H1 (cell line): ENCODE data around the gene COL4A1.

Source experiments
- BACH1 ChIP-seq: IDR thresholded peaks from 2 replicates; pipeline ENCODE4 v1.6.1; 2012; ENCODE audit warnings: low read length, improper control_type of control experiment
- EP300 ChIP-seq, 2 experiments: IDR thresholded peaks; 1 replicate in 1 of 2; 2 replicates in 1 of 2; pipeline ENCODE4 v1.6.1; 2011 to 2012; ENCODE audit warnings: low read depth in 2 of 2, low read length in 2 of 2, mild to moderate bottlenecking in 2 of 2, borderline replicate concordance in 1 of 2, inconsistent platforms in 1 of 2, moderate library complexity in 1 of 2
- EZH2 ChIP-seq: fragments of 200-600 bp; sonication (generic); IDR thresholded peaks from 2 replicates; pipeline ENCODE4 v1.7.1; 2012; ENCODE audit warnings: low read depth, mild to moderate bottlenecking, moderate library complexity, low read length, inconsistent platforms; ENCODE audit not compliant: severe bottlenecking
- GABPA ChIP-seq: IDR thresholded peaks from 2 replicates; pipeline ENCODE4 v1.6.1; 2011; ENCODE audit warnings: mild to moderate bottlenecking, low read length, moderate library complexity, borderline replicate concordance; ENCODE audit not compliant: insufficient read depth
- HDAC2 ChIP-seq, 2 experiments: fragments of 300-600 bp in 1 of 2; sonication (generic) in 1 of 2; IDR thresholded peaks; 2 replicates each; pipeline ENCODE4 v1.6.1; 2011 to 2012; ENCODE audit warnings: low read depth in 2 of 2, low read length in 2 of 2, mild to moderate bottlenecking in 2 of 2, moderate library complexity in 2 of 2, borderline replicate concordance in 1 of 2, inconsistent platforms in 1 of 2
- JUN ChIP-seq: IDR thresholded peaks from 2 replicates; pipeline ENCODE4 v1.6.1; 2011; ENCODE audit warnings: low read depth, mild to moderate bottlenecking, improper control_type of control experiment, low read length
- POLR2AphosphoS5 ChIP-seq: IDR thresholded peaks from 2 replicates; pipeline ENCODE4 v1.6.1; 2011; ENCODE audit warnings: low read depth, low read length
- RXRA ChIP-seq: IDR thresholded peaks from 2 replicates; pipeline ENCODE4 v1.6.1; 2011; ENCODE audit warnings: low read depth, mild to moderate bottlenecking, low read length, moderate library complexity; ENCODE audit not compliant: insufficient read depth
- SIN3A ChIP-seq, 2 experiments: IDR thresholded peaks in 1 of 2; conservative IDR thresholded peaks in 1 of 2; 2 replicates each; pipeline ENCODE4 v1.6.1; 2011 to 2012; ENCODE audit warnings: low read length in 2 of 2, improper control_type of control experiment in 1 of 2, low read depth in 1 of 2, mild to moderate bottlenecking in 1 of 2
- SRF ChIP-seq: IDR thresholded peaks from 2 replicates; pipeline ENCODE4 v1.6.1; 2011; ENCODE audit warnings: mild to moderate bottlenecking, low read depth, low read length, moderate library complexity
- TAF1 ChIP-seq: IDR thresholded peaks from 2 replicates; pipeline ENCODE4 v1.6.1; 2011; ENCODE audit warnings: mild to moderate bottlenecking, low read depth, low read length
- TF ChIP-seq, protein P1 (sequence below), 3 experiments: IDR thresholded peaks; 1 replicate in 2 of 3; 2 replicates in 1 of 3; pipeline versions ENCODE4 v1.5.1 to v1.6.1; 2011; ENCODE audit warnings: low read length in 3 of 3, mild to moderate bottlenecking in 3 of 3, inconsistent platforms in 2 of 3, low read depth in 1 of 3, moderate library complexity in 1 of 3; ENCODE audit not compliant: insufficient read depth in 1 of 3; ENCODE audit errors: control extremely low read depth in 1 of 3
- TF ChIP-seq, protein P2 (sequence below): IDR thresholded peaks from 2 replicates; pipeline ENCODE4 v1.6.1; 2011; ENCODE audit warnings: low read depth, mild to moderate bottlenecking, low read length; ENCODE audit not compliant: insufficient read depth

DNA sequence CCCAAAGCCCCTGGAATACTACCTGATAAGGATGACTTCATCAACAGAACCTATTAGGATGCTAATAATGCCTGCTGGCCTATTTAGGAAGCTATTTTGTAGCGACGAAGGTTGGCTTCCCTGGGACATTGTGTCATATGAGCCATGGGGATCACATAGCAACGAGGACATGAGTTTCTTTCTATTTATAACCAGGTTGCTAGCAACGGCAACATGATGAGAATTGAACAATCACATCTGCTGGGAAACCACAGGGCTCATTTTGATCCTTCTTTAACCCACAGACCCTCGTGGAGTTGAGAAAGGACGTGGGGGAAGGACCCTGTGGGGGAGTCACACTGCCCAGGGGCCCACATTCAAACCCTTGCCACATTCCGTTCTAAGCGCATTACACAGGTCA is 172.2 kb downstream of the COL4A1 start:
- TF ChIP-seq JUN (no peak), EP300 (IDR thresholded peaks at IDR 0.05; ENCODE audit: borderline replicate concordance in 1 of 2, low read depth in 2 of 2, low read length in 2 of 2) (no peak), POLR2AphosphoS5 (no peak), TAF1 (no peak), HDAC2 (IDR thresholded peaks at IDR 0.05; ENCODE audit: borderline replicate concordance in 1 of 2, low read depth in 2 of 2, low read length in 2 of 2) (no peak), SRF (no peak), RXRA (no peak), BACH1 (no peak), GABPA (no peak), EZH2 (no peak), SIN3A (conservative IDR thresholded peaks at IDR 0.05 in 1 of 2, IDR thresholded peaks at IDR 0.05 in 1 of 2; ENCODE audit: low read depth in 1 of 2, low read length in 2 of 2) (no peak)
- TF ChIP-seq, protein P1, sequence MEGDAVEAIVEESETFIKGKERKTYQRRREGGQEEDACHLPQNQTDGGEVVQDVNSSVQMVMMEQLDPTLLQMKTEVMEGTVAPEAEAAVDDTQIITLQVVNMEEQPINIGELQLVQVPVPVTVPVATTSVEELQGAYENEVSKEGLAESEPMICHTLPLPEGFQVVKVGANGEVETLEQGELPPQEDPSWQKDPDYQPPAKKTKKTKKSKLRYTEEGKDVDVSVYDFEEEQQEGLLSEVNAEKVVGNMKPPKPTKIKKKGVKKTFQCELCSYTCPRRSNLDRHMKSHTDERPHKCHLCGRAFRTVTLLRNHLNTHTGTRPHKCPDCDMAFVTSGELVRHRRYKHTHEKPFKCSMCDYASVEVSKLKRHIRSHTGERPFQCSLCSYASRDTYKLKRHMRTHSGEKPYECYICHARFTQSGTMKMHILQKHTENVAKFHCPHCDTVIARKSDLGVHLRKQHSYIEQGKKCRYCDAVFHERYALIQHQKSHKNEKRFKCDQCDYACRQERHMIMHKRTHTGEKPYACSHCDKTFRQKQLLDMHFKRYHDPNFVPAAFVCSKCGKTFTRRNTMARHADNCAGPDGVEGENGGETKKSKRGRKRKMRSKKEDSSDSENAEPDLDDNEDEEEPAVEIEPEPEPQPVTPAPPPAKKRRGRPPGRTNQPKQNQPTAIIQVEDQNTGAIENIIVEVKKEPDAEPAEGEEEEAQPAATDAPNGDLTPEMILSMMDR (IDR thresholded peaks at IDR 0.05; ENCODE audit: control extremely low read depth in 1 of 3, insufficient read depth in 1 of 3, low read depth in 1 of 3, low read length in 3 of 3) = no peak
- TF ChIP-seq, protein P2, sequence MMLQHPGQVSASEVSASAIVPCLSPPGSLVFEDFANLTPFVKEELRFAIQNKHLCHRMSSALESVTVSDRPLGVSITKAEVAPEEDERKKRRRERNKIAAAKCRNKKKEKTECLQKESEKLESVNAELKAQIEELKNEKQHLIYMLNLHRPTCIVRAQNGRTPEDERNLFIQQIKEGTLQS = no peak
